ENCODE data around the gene MYH4.

DNA sequence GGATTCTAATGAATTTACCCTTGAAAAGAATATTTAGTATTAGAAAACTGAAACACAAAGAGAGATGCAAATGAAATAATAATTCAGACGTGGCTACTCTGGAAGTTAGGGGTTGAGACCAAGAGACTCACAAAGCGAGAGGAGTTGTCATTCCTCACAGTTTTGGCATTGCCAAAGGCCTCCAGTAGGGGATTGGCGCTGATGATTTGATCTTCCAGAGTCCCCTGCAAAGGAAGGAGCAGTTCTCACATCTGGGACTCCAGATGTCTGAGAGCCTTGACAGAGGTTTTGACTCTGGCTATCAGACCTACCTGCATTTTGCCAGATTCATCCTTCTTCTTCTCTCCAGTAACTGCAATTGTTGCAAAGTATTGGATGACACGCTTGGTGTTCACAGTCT is 54.2 kb downstream of the MYH4 start:
- no peak for TF ChIP-seq CTCF (IDR thresholded peaks at IDR 0.05 in 2 of 3, conservative IDR thresholded peaks at IDR 0.05 in 1 of 3; ENCODE audit: insufficient read depth in 2 of 3, low read depth in 1 of 3, low read length in 3 of 3)
- no peak for TF ChIP-seq GABPB1 (CRISPR knock-in tag; IDR thresholded peaks at IDR 0.05)
- no peak for TF ChIP-seq CHD4 (IDR thresholded peaks at IDR 0.05; ENCODE audit: insufficient read depth, insufficient replicate concordance, low read depth, low read length, poor library complexity, severe bottlenecking)
- TF ChIP-seq MAX (CRISPR knock-in tag; IDR thresholded peaks at IDR 0.05) = no peak
- TF ChIP-seq KDM5B (IDR thresholded peaks at IDR 0.05; ENCODE audit: insufficient replicate concordance, low read depth, low read length) = no peak
- no peak for TF ChIP-seq NCOR1 (IDR thresholded peaks at IDR 0.05)
- TF ChIP-seq POLR2A (conservative IDR thresholded peaks at IDR 0.05) = no peak
- TF ChIP-seq DDX20 (tag; IDR thresholded peaks at IDR 0.05; ENCODE audit: low read depth) = no peak
- no peak for TF ChIP-seq CBX2 (IDR thresholded peaks at IDR 0.05; ENCODE audit: insufficient read depth, low read length, poor library complexity, severe bottlenecking)
- TF ChIP-seq, protein P1, sequence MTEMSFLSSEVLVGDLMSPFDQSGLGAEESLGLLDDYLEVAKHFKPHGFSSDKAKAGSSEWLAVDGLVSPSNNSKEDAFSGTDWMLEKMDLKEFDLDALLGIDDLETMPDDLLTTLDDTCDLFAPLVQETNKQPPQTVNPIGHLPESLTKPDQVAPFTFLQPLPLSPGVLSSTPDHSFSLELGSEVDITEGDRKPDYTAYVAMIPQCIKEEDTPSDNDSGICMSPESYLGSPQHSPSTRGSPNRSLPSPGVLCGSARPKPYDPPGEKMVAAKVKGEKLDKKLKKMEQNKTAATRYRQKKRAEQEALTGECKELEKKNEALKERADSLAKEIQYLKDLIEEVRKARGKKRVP (CRISPR knock-in tag; IDR thresholded peaks at IDR 0.05) = no peak
- TF ChIP-seq NRF1 (conservative IDR thresholded peaks at IDR 0.05 in 1 of 2, IDR thresholded peaks at IDR 0.05 in 1 of 2) = no peak
- TF ChIP-seq SIN3A (IDR thresholded peaks at IDR 0.05; ENCODE audit: borderline replicate concordance in 2 of 2, control insufficient read depth in 1 of 2, low read depth in 2 of 2, low read length in 2 of 2) = no peak
- no peak for TF ChIP-seq CHD1 (IDR thresholded peaks at IDR 0.05; ENCODE audit: low read length)
